Measurements from ENCODE around the gene TMEM130.
"Not testable (repeated sequence)": the region's sequence is repeated elsewhere in the genome, so short reads cannot be mapped to it uniquely, and the experiment has no call there.

TMEM130 gene

DNA sequence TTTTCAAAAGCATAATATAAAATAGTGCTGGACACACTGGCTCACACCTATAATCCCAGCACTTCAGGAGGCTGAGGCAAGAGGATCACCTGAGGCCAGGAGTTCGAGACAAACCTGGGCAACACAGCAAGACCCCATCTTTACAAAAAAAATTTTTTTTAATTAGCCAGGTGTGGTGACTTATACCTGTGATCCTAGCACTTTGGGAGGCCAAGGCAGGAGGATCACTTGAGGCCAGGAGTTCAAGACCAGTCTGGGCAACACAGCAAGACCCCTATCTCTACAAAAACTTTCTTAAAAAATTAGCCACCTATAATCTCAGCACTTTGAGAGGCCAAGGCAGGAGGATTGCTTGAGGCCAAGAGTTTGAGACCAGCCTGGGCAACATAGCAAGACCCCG, 27.3 kb downstream of the TMEM130 start:
- not testable (repeated sequence) for DNase-seq (ENCODE audit: low read depth in 1 of 2, low spot score in 1 of 2)

DNA sequence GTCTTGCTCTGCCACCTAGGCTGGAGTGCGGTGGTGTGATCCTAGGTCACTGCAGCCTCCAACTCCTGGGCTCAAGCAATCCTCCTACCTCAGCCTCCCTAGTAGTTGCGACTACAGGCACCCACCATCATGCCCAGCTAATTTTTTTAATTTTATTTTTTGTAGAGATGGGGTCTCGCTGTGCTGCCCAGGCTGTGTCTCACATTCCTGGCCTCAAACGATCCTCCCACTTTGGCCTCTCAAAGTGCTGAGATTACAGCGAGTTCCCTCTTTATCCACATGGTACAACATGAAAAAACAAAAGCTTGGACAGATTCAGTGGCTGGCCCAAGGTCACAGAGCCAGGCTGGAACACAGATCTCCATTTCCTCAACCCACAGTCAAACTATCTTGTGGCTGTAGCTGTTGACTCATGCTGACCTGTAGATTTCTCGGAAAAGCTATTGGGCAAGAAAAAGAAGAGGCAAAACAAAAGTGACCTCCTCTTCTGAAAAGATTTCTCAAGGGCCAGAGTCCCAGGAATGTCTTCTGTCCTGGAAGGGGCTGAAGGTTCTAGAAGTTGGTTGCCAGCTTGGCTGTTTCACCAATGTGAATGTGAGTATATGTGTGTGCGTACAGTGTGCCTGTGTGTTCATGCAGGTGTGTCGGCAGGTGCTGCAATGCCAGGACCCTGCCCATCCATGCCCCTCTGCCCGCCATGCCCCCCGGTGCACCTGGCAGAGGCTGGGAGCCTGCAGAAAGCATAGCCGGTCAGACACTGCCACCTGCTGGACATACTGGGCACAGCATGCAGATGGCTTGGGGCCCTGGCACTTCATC, 28.4 kb downstream of the TMEM130 start:
- peak; percentile 50 to 60 for DNase-seq (ENCODE audit: low read depth in 1 of 2, low spot score in 1 of 2)

DNA sequence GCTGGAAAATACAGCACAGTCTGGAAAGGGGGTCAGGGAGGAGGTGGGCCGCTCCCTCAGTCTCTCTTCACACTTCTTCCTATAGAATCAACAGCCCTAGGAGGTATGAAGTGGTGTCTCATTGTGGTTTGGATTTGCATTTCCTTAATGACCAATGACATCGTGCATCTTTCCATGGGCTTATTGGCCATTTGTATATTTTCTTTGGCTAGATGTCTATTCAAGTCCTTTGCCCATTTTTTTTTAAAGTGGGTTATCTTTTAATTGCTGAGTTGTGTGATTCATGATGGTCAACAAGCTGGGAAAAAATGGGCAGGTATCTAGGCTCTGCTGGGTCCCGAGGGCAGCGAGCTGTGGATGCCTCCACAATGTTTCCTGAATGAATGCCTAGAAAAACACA, 29.1 kb downstream of the TMEM130 start:
- DNase-seq (ENCODE audit: low read depth in 1 of 2, low spot score in 1 of 2): no peak

DNA sequence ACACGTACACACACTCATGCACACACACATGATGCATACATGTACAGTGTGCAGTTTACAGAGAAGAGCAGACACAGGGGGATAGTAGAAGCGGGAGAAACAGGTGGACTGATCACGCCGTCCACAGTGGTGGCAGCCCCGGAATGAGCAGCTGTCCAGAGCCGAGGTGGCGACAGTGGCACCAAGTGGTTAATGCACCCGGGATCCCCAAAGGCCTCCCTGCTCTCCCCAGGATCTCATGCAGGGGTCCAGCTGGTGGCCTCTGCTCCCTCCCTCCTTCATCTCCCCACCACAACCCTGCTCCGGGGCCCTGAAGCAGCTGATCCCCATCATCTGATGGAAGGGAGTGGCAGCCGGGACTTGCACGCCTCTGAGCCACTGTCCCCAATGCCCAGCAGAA, 29.7 kb downstream of the TMEM130 start:
- no peak for DNase-seq (ENCODE audit: low read depth in 1 of 2, low spot score in 1 of 2)

DNA sequence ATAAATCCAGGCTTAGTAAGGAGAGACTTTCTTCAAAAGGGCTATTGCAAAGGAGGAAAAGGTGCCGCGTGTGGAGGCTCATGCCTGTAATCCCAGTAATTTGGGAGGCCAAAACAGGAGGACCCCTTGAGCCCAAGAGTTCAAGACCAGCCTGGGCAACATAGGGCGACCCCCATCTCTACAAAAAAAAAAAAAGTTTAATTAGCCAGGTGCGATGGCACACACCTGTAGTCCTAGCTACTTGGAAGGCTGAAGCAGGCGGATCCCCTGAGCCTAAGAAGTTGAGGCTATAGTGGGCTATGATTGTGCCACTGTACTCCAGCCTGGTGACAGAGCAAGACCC, 32.2 kb downstream of the TMEM130 start:
- DNase-seq (ENCODE audit: low read depth in 1 of 2, low spot score in 1 of 2): no peak

DNA sequence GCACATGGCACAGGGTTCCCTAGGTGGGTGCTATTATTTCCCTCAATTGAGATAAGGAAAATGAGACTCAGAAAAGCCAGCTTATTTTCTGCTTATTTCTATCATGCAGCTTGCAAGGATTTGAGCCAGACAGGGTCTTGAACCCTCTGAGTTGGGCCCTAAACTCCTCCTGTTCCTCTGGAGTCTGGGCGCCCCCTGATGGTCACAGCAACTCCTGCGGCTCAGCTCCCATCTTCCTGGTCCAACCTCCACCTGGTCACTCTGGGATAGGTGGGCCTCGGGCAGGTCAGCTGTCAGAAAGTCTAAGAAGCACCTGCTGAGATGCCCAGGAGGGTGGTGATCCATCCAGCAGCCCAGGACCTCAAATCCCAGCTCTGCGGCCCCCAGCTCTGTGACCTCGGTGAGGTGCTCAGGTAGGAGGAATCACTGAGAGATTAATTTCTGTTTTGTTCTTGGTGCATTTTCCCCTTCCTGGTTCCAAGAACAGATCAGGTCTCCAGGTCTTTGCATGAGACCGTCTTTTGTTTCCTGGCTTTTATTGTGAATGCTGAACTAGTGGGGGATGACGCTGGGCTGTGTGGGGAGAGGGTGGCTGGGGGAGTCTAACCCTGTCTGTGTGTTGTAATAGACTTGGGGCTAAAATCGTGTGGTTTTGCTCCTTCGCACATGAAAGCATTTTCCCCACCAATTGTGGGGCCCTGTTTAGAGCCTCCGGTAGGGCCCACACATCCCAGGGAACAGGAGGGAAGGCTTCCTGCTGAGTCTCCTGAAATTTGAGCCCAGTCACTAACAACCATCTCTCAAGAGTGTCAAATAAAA, 32.8 kb downstream of the TMEM130 start:
- no peak for DNase-seq (ENCODE audit: low read depth in 1 of 2, low spot score in 1 of 2)

DNA sequence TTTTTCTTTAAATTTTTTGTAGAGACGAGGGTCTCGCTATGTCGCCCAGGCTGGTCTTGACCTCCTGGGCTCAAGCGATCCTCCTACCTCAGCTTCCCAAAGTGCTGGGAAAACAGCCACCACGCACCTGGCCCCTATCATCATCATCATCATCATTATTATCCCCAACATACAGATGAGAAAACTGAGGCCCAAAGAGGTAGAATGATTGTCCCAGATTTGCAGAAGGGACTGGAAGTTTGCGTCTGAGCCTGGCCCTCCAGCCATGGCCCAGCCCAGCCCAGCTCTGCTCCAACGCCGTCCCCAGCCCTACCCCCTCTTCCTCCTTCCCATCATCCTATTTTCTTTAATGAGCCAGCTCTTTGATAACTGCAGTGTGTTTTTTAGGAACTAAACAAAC, 34.9 kb downstream of the TMEM130 start:
- no peak for DNase-seq (ENCODE audit: low read depth in 1 of 2, low spot score in 1 of 2)

DNA sequence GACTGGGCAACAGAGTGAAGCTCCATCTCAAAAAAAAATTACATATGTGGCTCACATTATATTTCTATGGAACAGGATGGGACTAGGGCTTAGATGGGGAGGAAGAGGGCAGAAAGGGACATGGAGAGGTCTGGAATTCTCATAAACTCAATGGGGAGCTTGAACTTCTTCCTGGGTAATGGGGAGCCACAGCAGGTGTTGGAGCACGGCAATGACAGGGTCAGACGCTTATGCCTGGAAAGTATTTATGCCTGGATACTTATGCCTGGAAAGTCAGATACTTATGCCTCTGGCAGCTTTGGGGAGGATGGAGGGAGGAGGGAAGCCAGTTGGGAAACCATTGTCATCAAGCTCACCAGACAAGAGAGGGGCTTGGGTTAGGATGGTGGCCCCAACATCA, 36.8 kb downstream of the TMEM130 start:
- no peak for DNase-seq (ENCODE audit: low read depth in 1 of 2, low spot score in 1 of 2)

DNA sequence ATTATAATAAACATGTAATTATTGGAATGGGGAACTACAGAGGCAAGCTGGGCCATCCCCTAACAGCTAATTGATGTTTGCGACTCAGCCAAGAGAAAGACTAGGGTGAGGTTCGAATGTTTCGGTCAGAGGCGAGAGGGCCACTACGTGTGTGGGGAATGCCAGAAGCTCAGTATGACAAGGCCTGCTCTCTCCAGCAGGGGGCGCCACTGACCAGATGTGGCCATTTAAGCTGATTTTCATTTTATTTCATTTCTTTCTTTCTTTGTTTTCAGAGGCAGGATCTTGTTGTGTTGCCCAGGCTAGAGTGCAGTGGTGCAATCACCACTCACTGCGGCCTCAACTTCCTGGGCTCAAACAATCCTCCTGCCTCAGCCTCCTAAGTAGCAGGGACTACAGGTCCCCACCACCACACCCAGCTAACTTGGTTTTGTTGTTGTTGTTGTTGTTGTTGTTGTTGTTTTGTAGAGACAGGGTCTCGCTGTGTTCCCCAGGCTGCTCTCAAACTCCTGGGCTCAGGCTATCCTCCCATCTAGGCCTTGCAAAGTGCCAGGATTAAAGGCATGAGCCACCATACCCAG, 38.1 kb downstream of the TMEM130 start:
- peak in 1 of 2 donors; percentile 11 for DNase-seq (ENCODE audit: low read depth in 1 of 2, low spot score in 1 of 2)

DNA sequence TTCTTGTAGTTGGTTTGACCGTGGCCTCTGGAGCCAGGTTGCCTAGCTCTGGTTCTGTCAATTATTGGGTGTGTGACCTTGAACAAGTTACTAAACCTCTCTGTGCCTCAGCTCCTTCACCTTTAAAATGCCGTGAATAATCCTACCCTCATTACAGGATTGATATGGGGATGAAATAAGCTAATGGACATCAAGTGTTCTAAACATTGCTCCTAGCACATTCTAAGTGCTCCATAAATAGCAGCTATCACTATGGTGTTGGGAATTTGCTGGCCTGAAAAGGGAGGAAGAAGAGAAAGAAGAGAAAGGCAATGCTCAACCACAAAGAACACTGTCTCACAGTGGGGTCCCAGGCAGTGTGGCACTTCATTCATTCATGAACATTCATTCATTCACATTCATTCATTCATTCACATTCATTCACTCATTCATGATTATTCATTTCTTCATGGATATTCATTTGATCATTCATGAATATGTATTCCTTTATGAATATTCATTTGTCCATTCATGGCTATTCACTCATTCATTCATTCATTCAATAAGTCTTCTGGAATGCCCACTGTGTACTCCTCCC, 38.8 kb downstream of the TMEM130 start:
- DNase-seq (ENCODE audit: low read depth in 1 of 2, low spot score in 1 of 2): no peak

DNA sequence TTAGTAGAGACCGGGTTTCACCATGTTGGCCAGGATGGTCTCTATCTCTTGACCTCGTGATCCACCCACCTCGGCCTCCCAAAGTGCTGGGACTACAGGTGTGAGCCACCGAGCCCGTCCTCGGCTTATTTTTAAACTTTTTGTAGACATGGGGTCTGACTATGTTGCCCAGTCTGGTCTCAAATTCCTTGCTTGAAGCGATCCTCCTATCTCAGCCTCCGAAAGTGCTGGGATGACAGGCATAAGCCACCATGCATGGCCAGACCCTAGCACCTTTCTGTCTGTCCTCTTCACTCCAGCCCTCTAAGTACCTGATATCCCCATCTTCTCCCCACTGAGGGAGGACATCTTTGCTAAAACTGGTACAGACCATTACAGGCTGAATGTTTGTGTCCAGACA, 41.4 kb downstream of the TMEM130 start:
- DNase-seq (ENCODE audit: low read depth in 1 of 2, low spot score in 1 of 2): no peak

DNA sequence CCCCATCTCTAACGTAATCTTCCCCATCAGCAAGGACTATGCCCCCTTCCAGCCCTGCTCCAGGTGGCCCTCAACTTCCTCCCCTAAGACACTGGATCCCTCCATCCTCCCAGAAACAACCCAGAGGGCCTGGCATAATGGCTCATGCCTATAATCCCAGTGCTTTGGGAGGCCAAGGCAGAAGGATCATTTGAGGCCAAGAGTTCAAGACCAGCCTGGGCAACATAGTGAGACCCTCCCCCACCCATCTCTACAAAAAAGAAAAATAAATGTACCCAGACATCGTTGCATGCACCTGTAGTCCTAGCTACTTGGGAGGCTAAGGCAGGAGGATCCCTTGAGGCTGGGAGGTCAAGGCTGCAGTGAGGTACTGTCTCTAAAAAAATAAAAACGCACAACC, 42.6 kb downstream of the TMEM130 start:
- DNase-seq (ENCODE audit: low read depth in 1 of 2, low spot score in 1 of 2): no peak

DNA sequence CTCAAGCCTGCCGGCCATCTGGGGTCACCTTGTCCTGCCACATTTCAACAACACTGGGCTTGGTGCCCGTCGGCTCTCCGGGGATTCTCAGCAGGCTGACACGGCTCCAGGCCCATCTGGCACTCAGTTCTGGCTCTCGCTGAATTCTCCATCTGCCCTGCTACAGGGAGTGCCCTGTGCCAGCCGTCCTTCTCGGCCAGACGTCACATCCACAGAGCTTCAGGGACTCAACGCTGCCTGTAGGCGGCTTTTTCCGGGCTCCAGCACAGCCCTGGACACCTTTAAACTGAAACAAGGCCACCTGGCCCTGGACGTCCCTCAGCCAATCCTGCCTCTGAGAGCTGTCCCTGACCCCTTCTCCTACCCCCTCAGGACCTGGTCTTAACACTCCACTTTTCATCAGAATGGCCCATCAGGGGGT, 43.0 kb downstream of the TMEM130 start:
- DNase-seq (ENCODE audit: low read depth in 1 of 2, low spot score in 1 of 2): no peak

DNA sequence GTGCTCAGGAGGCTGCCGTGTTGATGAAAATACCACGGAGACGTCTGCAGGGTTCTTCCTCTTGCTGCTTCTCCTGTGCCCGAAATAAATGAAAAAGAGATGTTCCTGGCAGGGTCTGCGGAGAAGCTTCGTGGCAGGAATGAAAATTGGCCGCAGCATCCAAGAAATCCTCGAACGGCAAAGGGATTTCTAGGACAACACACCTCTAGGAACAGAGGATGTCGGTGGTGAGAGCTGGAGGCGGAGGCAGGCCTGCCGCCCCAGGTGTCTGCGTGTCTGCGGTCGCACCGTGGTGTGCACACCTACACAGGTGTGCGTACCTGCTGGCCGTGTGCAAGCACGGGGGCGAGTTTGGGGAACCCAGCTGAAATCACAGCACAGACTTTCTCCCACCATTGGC, 43.4 kb downstream of the TMEM130 start:
- DNase-seq (ENCODE audit: low read depth in 1 of 2, low spot score in 1 of 2): no peak

DNA sequence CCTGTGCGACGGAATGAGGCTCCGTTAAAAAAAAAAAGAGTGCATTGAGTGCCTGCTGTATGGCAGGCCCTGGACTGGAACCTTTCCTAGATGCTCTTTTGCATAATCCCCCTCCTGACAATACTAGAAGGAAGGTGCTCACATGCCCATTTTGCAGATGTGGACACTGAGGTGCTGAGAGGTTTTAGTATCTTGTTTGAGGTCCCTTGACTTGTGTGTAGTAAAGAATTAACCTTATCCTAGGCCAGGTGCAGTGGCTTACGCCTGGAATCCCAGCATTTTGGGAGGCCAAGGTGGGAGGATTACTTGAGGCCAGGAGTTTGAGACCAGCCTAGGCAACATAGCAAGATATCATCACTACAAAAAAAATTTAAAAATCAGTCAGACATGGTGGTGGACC, 46.6 kb downstream of the TMEM130 start:
- no peak for DNase-seq (ENCODE audit: low read depth in 1 of 2, low spot score in 1 of 2)

DNA sequence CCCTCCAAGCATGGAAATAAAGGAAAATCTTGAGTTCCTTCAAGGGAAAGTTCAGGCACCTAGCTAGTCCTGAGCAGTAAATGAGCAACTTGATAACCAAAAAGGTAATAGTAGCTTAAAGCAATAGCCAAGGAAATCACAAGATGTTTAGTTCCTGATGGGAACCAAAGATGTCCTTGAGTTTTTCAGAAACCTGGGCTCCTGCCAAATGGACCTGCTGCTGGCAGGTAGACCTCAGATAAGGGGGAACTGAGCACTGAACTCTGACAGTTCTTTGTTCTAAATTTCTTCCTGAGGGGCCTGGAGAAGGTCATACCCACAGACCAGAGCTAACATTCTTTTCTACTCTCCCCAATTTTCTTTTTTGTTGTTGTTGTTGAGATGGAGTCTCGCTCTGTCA, 48.5 kb downstream of the TMEM130 start:
- no peak for DNase-seq (ENCODE audit: low read depth in 1 of 2, low spot score in 1 of 2)

DNA sequence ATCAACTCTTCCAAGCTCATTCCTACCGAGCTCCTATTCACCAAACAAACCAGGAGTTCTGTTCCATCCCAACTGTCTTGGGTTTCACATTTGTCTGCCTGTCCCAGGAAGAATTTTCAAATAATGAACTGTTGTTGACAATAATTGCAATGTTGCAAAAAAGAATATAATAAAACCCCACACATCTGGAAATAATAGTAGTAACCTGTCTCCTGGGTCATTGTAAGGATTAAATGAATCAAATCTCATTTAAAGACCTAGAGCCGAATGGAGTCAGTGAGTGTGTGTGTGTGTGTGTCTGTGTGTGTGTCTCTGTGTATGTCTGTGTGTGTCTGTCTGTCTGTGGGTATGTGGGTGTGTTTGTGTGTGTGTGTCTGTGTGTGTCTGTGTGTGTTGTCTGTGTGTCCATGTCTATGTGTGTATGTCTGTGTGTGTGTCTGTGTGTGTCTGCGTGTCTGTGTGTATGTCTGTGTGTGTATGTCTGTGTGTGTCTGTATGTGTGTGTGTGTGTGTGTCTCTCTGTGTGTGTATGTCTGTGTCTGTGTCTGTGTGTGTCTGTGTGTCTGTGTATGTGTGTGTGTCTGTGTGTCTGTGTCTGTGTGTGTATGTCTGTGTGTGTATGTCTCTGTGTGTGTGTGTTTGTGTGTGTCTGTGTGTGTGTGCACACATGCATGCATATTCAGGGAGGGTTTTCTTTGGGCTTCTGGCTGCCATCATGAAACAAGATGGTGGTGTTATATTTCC, 52.7 kb downstream of the TMEM130 start:
- DNase-seq (ENCODE audit: low read depth in 1 of 2, low spot score in 1 of 2): no peak

DNA sequence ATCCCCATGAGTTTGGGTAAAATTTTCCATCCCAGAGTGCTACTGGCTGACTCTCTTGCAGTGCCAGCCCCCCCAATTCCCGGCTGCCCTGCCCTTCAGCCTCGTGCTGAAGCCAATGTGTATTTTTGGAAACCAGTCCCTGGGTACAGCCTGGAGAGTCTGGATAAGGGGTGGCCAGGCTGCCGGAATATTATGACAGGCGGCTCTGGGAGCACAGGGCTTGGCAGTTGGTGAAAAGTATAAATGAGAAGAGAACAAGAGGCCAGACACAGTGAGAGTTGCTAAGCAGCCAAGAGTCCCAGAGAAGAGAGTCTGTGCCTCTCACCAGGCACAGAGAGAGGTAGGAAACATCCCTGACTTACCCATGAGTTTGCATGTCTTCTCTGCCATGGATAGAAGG, 53.6 kb downstream of the TMEM130 start:
- DNase-seq (ENCODE audit: low read depth in 1 of 2, low spot score in 1 of 2): no peak

DNA sequence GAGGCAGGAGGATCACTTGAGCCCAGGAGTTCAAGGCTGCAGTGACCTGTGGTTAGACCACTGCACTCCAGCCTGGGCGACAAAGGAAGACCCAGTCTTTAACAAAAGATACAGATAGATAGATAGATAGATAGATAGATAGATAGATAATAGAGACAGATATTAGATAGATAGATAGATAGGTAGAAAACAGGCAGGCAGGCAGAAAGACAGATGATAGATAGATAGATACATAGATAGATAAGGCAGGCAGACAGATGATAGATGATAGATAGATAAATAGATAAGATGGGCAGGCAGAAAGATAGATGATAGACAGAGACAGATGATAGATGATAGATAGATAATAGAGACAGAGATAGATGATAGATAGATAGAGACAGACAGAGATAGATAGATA, 54.5 kb downstream of the TMEM130 start:
- DNase-seq (ENCODE audit: low read depth in 1 of 2, low spot score in 1 of 2): no peak

DNA sequence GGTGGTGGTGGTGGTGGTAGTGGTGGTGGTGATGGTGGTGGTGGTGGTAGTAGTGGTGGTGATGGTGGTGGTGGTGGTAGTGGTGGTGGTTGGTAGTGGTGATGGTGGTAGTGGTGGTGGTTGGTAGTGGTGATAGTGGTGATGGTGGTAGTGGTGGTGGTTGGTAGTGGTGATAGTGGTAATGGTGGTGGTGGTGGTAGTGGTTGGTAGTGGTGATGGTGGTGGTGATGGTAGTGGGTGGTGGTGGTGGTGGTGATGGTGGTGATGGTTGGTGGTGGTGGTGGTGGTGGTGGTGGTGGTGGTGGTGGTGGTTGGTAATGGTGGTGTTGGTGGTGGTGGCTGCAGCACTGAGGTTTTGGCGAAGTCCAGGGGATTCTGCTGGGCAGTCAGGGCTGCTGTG, 58.5 kb downstream of the TMEM130 start:
- no peak for DNase-seq (ENCODE audit: low read depth in 1 of 2, low spot score in 1 of 2)

DNA sequence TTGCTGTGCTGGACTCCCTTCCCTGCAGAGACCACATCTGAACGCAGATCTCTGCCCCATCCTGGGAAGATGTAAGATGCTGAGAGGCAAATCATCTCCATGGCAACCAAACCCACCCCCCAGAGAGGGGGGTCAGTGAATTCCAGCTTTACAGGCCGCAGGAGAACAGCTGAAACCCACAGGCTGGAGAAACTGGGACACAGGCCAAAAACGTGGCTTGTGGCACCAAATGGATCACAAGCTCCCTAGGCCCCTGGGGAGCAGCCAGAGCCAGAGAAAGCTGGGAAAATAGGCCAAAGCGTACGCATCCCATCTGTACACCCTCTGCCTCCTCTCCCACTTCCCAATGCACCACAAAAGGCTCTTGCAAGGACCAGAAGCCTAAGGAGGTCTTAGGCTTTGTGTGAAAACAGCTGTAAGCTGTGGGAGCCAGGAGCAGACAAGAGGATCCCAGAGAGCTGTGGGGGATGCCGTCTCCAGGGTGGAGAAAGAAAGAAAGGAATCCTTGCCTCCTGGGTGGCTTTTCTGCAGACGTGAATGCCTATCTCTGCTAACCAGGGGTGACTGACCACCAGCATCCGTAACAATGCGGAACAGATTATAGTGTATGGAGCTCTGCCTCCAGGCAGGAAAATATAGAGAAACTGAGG, 59.5 kb downstream of the TMEM130 start:
- no peak for DNase-seq (ENCODE audit: low read depth in 1 of 2, low spot score in 1 of 2)

Measured in activated T-helper 1 cell treated with anti-CD3 and anti-CD28 coated beads, Interleukin-2, amount 50 U/mL, for 16 hours (primary cell).